Spleen (tissue), 7 donors: ENCODE measurements around the gene CCL1.

ENCODE experiments used
- CTCF ChIP-seq, 11 experiments: fragments of 200-600 bp in 7 of 11; fragments of 450-650 bp in 4 of 11; sonication (generic) in 4 of 11; IDR thresholded peaks in 8 of 11; conservative IDR thresholded peaks in 3 of 11; 1 replicate in 7 of 11; 2 replicates in 4 of 11; pipeline versions ENCODE4 v1.4.0 to v1.8.0; 2016 to 2021; ENCODE audit warnings: antibody characterized with exemption in 11 of 11, inconsistent platforms in 4 of 11, mild to moderate bottlenecking in 1 of 11
- POLR2A ChIP-seq, 3 donors: fragments of 450-650 bp; IDR thresholded peaks; one replicate each; pipeline ENCODE4 v1.5.1; 2017; ENCODE audit warnings: antibody characterized with exemption in 3 of 3, mild to moderate bottlenecking in 1 of 3
- POLR2AphosphoS5 ChIP-seq, 3 donors: sonication (generic); formaldehyde crosslinking; IDR thresholded peaks; one replicate each; pipeline ENCODE4 v1.5.1; 2017; ENCODE audit warnings: antibody characterized with exemption in 3 of 3
- donor health status: DM: no; HTN: no; CAD: no; lungs with moderate emphysema.
- donor health status: DM: no; HTN: no; CAD: no.
- donor health status: DM: no; HTN: no; CAD: no.

DNA sequence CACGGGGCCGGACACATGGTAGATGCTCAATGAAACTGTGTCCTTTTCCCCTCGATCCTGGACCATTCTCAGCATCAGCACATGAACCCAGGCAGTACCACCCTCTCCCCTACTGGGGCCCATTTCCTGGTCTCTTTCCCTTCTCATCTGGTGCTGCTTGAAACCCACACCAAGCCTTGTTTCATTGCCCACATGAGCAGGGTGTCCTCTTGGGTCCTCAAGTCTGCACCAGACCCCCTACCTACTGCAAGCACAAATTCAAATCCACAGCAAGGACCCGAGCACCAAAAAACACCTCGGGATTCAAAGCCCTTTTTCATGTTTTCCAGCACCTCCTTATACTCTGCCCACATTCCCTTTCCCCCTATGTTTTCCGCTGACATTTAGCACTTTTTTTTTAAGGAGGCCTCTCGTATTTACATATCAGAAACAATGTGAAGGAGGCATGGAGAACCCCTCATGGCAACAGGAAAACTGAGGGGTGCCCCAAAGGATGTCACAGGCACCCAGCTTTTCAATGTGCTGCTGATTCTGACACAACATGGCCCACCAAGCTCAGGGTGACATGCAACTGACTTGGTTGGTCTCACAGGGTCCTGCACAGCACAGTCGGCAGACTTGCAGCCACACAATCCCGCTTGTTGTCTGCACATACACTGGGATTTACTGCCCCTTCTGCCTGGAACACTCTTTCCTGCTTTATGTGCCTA lies 4.6 kb upstream of the CCL1 start:
- TF ChIP-seq CTCF (IDR thresholded peaks at IDR 0.05 in 8 of 11, conservative IDR thresholded peaks at IDR 0.05 in 3 of 11) (no peak), POLR2AphosphoS5 (IDR thresholded peaks at IDR 0.05) (no peak), POLR2A (IDR thresholded peaks at IDR 0.05) (no peak)
